WI38 (cell line): ENCODE measurements around the gene ZNF835.

Experiments used
- H3K4me3 ChIP-seq: 2 replicates; pipeline ENCODE4 v1.5.1; 2011; ENCODE audit warnings: low read depth, mild to moderate bottlenecking, control low read depth, low read length
- TF ChIP-seq, protein P1 (sequence below): IDR thresholded peaks from 2 replicates; pipeline ENCODE4 v1.5.1; 2012; ENCODE audit warnings: low read depth, mild to moderate bottlenecking, control low read depth, low read length

Gene ZNF835

DNA sequence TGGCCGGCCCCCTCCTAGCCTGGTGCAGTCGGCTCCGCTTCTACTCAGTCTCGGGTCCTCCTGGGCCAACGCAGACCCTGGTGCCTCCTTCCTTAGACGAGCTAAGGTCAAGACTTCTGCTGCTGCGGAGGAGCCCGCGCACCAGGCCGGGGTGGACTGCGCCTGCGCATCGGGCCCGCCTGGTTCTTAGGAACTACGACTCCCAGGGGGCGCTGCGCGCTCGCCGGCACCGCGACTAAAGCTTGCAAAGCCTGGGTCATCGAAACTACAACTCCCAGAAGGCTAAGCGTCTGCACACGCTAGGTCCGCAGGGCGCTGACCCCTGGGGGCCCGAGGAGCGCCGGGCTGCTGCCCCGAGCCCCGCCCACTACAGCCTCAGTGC, at the start of gene ZNF835:
ZNF835 (minus strand) TSS at position 145 of the 382 bp plus-strand sequence. CDS start 6,559 bp downstream, outside the sequence.
- H3K4me3 ChIP-seq, result no peak within 1 kb of the TSS
- TF ChIP-seq, protein P1, sequence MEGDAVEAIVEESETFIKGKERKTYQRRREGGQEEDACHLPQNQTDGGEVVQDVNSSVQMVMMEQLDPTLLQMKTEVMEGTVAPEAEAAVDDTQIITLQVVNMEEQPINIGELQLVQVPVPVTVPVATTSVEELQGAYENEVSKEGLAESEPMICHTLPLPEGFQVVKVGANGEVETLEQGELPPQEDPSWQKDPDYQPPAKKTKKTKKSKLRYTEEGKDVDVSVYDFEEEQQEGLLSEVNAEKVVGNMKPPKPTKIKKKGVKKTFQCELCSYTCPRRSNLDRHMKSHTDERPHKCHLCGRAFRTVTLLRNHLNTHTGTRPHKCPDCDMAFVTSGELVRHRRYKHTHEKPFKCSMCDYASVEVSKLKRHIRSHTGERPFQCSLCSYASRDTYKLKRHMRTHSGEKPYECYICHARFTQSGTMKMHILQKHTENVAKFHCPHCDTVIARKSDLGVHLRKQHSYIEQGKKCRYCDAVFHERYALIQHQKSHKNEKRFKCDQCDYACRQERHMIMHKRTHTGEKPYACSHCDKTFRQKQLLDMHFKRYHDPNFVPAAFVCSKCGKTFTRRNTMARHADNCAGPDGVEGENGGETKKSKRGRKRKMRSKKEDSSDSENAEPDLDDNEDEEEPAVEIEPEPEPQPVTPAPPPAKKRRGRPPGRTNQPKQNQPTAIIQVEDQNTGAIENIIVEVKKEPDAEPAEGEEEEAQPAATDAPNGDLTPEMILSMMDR, result no peak

DNA sequence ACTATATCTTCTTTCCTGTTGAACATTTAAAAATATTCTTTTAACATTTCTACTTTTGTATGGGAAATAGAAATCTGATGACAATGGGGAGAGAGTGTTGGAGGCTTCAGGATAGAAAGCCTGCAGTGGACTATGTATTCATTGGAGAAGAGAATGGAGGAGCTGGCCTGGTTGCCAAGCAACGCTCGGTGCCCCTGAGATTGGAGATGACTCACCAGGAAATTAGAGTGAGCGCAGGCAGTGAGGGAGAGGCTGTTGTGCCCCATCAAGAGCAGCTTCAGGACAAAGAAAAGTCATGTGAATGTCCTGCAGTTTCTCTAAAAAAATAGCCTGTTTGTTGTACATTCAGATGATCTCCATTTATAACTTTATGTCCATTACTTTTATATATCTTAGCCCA, 48.7 kb upstream of the ZNF835 start:
- no peak overlapping the region for H3K4me3 ChIP-seq
- TF ChIP-seq, protein P1, result no peak

DNA sequence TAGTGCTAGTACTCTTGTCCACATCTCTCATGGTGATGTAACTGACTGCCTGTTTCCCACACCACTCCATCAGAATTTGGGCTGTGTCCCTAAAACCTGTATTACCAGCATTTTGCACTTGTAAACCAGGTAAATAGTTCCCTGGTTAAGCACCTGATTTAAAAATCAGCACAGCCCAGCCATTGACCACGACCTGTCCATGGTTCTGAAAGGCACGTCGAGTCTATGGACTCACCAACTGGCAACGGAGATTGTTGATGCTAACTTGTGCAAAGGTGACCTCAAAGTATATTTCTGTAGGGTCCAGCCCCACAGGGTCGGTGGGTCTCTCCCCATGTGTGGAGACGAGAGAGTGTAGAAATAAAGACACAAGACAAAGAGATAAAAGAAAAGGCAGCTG, 46.7 kb upstream of the ZNF835 start:
- H3K4me3 ChIP-seq, result no peak overlapping the region
- TF ChIP-seq, protein P1, result no peak

DNA sequence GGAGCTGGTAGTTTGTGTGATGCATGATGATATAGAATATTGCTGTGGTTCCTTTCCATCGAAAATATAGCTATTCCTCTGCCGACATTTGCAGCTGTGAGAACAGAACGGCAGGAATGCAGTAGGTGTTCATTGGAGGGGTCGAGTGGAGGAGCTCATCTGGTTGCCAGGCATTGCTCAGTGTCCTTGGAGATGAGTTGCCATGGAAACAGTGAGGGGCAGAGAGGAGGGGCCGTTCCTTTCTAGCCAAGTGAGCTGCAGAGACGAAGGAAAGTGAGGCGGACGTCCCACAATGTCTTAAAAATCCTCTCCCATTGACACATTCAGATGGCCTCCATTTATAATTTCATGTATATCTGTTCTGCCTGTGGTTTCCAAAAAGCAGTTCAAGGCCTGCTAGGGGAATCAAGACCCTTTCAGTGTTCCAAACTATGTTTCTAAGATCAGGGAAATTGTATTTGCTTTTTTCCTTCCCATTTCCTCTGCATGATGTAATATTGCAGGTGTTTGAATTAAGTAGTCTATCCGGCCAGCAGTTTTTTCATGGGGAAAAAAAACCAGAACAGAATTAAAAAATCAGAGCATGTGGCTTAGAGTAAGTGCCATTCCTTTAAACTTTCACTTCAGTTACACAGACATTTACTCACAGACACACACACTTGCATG, 41.2 kb upstream of the ZNF835 start:
- H3K4me3 ChIP-seq, result no peak overlapping the region
- TF ChIP-seq, protein P1, result no peak

DNA sequence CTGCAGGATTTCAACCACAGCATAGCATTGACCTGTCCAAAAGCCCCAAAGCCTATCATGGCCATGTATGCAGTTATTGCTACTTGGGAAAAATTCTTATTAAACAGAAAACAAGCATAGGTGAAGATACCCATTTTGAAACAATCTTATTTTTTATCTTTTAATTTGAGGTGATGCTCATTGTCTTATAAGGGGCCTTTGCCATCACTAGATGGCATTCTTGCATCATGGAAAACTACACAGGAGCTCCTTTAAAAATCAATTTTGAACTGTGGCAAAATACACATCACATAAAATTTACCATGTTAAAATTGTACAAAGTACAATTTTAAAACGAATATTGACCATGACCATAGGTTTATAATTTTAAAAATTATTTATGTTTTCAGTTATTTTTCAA, 38.9 kb upstream of the ZNF835 start:
- TF ChIP-seq, protein P1, result no peak

DNA sequence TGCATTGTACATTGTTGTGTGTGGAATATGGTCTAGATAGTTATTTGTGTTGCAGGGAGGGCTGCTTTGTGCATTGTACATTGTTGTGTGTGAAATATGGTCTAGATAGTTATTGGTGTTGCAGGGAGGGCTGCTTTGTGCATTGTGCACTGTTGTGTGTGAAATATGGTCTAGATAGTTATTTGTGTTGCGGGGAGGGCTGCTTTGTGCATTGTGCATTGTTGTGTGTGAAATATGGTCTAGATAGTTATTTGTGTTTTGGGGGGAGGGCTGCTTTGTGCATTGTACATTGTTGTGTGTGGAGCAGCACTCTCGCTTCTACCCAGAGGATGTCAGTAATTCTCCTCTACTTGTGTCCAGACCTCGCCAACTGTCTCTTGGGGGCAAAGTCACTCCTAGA, 36.3 kb upstream of the ZNF835 start:
- TF ChIP-seq, protein P1, result no peak
- H3K4me3 ChIP-seq, result no peak overlapping the region

More for the DNA sequence above, 38.9 kb upstream of the ZNF835 start:
- no peak overlapping the region for H3K4me3 ChIP-seq

DNA sequence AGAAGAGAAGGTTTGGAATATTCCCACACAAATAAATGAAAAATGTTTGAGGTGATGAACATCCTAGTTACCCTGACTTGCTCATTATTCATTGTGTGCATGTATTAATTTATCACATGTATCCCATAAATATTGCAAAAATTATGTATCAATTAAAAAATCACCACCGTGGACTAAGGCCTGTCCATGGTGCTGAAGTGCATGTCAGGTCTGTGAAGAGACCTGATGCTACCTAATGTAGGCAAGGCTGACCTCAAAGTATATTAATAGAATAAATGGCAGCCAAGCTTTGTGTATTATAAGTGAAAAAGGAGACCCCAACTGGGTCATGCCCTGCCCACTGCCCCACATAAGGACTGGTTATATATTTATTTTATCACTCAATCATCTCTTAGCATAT, 34.4 kb upstream of the ZNF835 start:
- H3K4me3 ChIP-seq, result no peak overlapping the region
- TF ChIP-seq, protein P1, result no peak
